Neural cell (in vitro differentiated cells): ENCODE results near the gene MCC. TPM values are rescaled to one million over a fixed set of nuclear protein-coding genes. Genes with fewer than 3 reads are reported as not detected.

Experiments
- H2AFZ ChIP-seq: fragments of 200-600, 300-800 bp; sonication (generic), shearing (Covaris generic); 2 replicates; pipeline ENCODE4 v1.6.0; 2014; ENCODE audit warnings: low read depth, mild to moderate bottlenecking, antibody characterized with exemption, low read length, moderate library complexity
- H3F3A ChIP-seq: fragments of 200-600 bp; shearing (Covaris generic); 2 replicates; pipeline ENCODE4 v1.6.1; 2016; ENCODE audit warnings: mild to moderate bottlenecking, moderate library complexity, mixed read lengths, antibody characterized with exemption, low read length; ENCODE audit not compliant: insufficient read depth, poor library complexity, severe bottlenecking
- H3K27ac ChIP-seq: fragments of 200-600, 300-800 bp; sonication (generic), shearing (Covaris generic); 2 replicates; pipeline ENCODE4 v1.5.1; 2014; ENCODE audit warnings: mild to moderate bottlenecking, low read length, moderate library complexity
- H3K27me3 ChIP-seq: fragments of 300-800, 200-600 bp; sonication (generic), shearing (Covaris generic); 2 replicates; pipeline ENCODE4 v1.6.0; 2014; ENCODE audit warnings: mild to moderate bottlenecking, low read depth, low read length, moderate library complexity; ENCODE audit not compliant: insufficient read depth
- H3K36me3 ChIP-seq: fragments of 300-800, 200-600 bp; sonication (generic), shearing (Covaris generic); 2 replicates; pipeline ENCODE4 v1.5.1; 2014; ENCODE audit warnings: mild to moderate bottlenecking, antibody characterized with exemption, low read length, moderate library complexity; ENCODE audit not compliant: insufficient read depth
- H3K4me2 ChIP-seq: fragments of 300-800, 200-600 bp; sonication (generic), shearing (Covaris generic); 2 replicates; pipeline ENCODE4 v1.6.0; 2014; ENCODE audit warnings: mild to moderate bottlenecking, low read length
- H3K4me3 ChIP-seq: fragments of 300-800, 200-600 bp; sonication (generic), shearing (Covaris generic); 2 replicates; pipeline ENCODE4 v1.5.1; 2014; ENCODE audit warnings: mild to moderate bottlenecking, low read length, moderate library complexity
- H3K79me2 ChIP-seq: fragments of 200-600 bp; shearing (Covaris generic); replicated peaks from 2 replicates; pipeline ENCODE4 v1.6.0; 2014; ENCODE audit warnings: mild to moderate bottlenecking, low read length, moderate library complexity; ENCODE audit not compliant: insufficient read depth
- H3K9ac ChIP-seq: fragments of 300-800, 200-600 bp; sonication (generic), shearing (Covaris generic); 2 replicates; pipeline ENCODE4 v1.6.1; 2016; ENCODE audit warnings: mild to moderate bottlenecking, low read length, mixed read lengths
- H3K9me2 ChIP-seq: fragments of 200-600 bp; shearing (Covaris generic); 2 replicates; pipeline ENCODE4 v1.6.1; 2016; ENCODE audit warnings: mild to moderate bottlenecking, low read length, mixed read lengths; ENCODE audit not compliant: insufficient read depth
- H3K9me3 ChIP-seq: fragments of 200-600, 300-800 bp; sonication (generic), shearing (Covaris generic); 2 replicates; pipeline ENCODE4 v1.6.1; 2016; ENCODE audit warnings: mild to moderate bottlenecking, mixed run types, low read length, moderate library complexity, mixed read lengths
- H4K20me1 ChIP-seq: fragments of 200-600 bp; shearing (Covaris generic); 2 replicates; pipeline ENCODE4 v1.6.1; 2016; ENCODE audit warnings: mild to moderate bottlenecking, mixed run types; ENCODE audit not compliant: insufficient read depth
- EP300 ChIP-seq: fragments of 450-650 bp; conservative IDR thresholded peaks from 2 replicates; pipeline ENCODE4 v1.6.1; 2014; ENCODE audit warnings: antibody characterized with exemption, mild to moderate bottlenecking, moderate library complexity; ENCODE audit not compliant: poor library complexity, severe bottlenecking
- EZH2 ChIP-seq: fragments of 200-600, 300-800 bp; shearing (Covaris generic), sonication (generic); IDR thresholded peaks from 2 replicates; pipeline ENCODE4 v1.6.1; 2014; ENCODE audit warnings: antibody characterized with exemption, low read length, borderline replicate concordance, mild to moderate bottlenecking; ENCODE audit not compliant: insufficient read depth, poor library complexity, severe bottlenecking
- MXI1 ChIP-seq: fragments of 450-650 bp; conservative IDR thresholded peaks from 2 replicates; pipeline ENCODE4 v1.6.1; 2014; ENCODE audit warnings: antibody characterized with exemption, mild to moderate bottlenecking; ENCODE audit not compliant: poor library complexity, severe bottlenecking
- POLR2AphosphoS5 ChIP-seq: IDR thresholded peaks from 2 replicates; pipeline ENCODE4 v1.6.1; 2012
- RAD21 ChIP-seq: fragments of 450-650 bp; conservative IDR thresholded peaks from 2 replicates; pipeline ENCODE4 v1.6.1; 2014; ENCODE audit warnings: antibody characterized with exemption, mild to moderate bottlenecking, moderate library complexity
- SMC3 ChIP-seq: fragments of 450-650 bp; conservative IDR thresholded peaks from 2 replicates; pipeline ENCODE4 v1.6.1; 2014; ENCODE audit warnings: antibody characterized with exemption, mild to moderate bottlenecking, moderate library complexity; ENCODE audit not compliant: poor library complexity
- TAF1 ChIP-seq: IDR thresholded peaks from 2 replicates; pipeline ENCODE4 v1.6.1; 2012; ENCODE audit warnings: low read depth
- polyA plus RNA-seq: library from polyadenylated mRNA; depleted of rRNA; stranded (reverse); fragments of >200 nt; gene quantifications from 2 replicates; pipeline ENCODE4 v1.2.3, GENCODE V29; 2014
- TF ChIP-seq, protein P1 (sequence below): IDR thresholded peaks from 2 replicates; pipeline ENCODE4 v1.6.1; 2012; ENCODE audit warnings: borderline replicate concordance
- TF ChIP-seq, protein P2 (sequence below): fragments of 450-650 bp; IDR thresholded peaks from 2 replicates; pipeline ENCODE4 v1.5.1; 2014; ENCODE audit warnings: antibody characterized with exemption, mild to moderate bottlenecking, moderate library complexity; ENCODE audit not compliant: poor library complexity, severe bottlenecking

The MCC gene
- polyA plus RNA-seq, 1 donor from 2014 or later: 2.2 TPM

- no peaks in the 10 kb centered on the region for H3K9me2 ChIP-seq
- H3K4me2 ChIP-seq: no peak overlapping the region
- no peaks in the 10 kb centered on the region for H3K79me2 ChIP-seq
- H3K9me3 ChIP-seq: no peaks in the 10 kb centered on the region
- TF ChIP-seq EP300 (no peak), SMC3 (no peak), EZH2 (no peak), POLR2AphosphoS5 (no peak), RAD21 (no peak), TAF1 (no peak), MXI1 (no peak)
- TF ChIP-seq, protein P1, sequence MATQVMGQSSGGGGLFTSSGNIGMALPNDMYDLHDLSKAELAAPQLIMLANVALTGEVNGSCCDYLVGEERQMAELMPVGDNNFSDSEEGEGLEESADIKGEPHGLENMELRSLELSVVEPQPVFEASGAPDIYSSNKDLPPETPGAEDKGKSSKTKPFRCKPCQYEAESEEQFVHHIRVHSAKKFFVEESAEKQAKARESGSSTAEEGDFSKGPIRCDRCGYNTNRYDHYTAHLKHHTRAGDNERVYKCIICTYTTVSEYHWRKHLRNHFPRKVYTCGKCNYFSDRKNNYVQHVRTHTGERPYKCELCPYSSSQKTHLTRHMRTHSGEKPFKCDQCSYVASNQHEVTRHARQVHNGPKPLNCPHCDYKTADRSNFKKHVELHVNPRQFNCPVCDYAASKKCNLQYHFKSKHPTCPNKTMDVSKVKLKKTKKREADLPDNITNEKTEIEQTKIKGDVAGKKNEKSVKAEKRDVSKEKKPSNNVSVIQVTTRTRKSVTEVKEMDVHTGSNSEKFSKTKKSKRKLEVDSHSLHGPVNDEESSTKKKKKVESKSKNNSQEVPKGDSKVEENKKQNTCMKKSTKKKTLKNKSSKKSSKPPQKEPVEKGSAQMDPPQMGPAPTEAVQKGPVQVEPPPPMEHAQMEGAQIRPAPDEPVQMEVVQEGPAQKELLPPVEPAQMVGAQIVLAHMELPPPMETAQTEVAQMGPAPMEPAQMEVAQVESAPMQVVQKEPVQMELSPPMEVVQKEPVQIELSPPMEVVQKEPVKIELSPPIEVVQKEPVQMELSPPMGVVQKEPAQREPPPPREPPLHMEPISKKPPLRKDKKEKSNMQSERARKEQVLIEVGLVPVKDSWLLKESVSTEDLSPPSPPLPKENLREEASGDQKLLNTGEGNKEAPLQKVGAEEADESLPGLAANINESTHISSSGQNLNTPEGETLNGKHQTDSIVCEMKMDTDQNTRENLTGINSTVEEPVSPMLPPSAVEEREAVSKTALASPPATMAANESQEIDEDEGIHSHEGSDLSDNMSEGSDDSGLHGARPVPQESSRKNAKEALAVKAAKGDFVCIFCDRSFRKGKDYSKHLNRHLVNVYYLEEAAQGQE: no peak
- no peaks in the 10 kb centered on the region for H3K27me3 ChIP-seq
- H3F3A ChIP-seq: no peaks in the 10 kb centered on the region
- H2AFZ ChIP-seq: no peak overlapping the region
- H3K4me3 ChIP-seq: no peak overlapping the region
- H3K36me3 ChIP-seq: no peaks in the 10 kb centered on the region
- H4K20me1 ChIP-seq: no peaks in the 10 kb centered on the region
- no peak overlapping the region for H3K27ac ChIP-seq
- H3K9ac ChIP-seq: no peak overlapping the region
These were observed 106.5 kb downstream of the MCC start for GRCh38 chr5:113381791-113382190.

GRCh38 chr5:113380807-113381326 lies 107.4 kb downstream of the MCC start:
- no peak overlapping the region for H3K4me2 ChIP-seq
- no peak overlapping the region for H3K27ac ChIP-seq
- H3K9me2 ChIP-seq: no peaks in the 10 kb centered on the region
- H3K9ac ChIP-seq: no peak overlapping the region
- H2AFZ ChIP-seq: no peak overlapping the region
- no peaks in the 10 kb centered on the region for H3K36me3 ChIP-seq
- no peaks in the 10 kb centered on the region for H3K79me2 ChIP-seq
- H3F3A ChIP-seq: no peaks in the 10 kb centered on the region
- no peaks in the 10 kb centered on the region for H4K20me1 ChIP-seq
- H3K9me3 ChIP-seq: no peaks in the 10 kb centered on the region
- TF ChIP-seq EZH2: no peak
- TF ChIP-seq, protein P1: no peak
- TF ChIP-seq MXI1: no peak
- TF ChIP-seq, protein P2, sequence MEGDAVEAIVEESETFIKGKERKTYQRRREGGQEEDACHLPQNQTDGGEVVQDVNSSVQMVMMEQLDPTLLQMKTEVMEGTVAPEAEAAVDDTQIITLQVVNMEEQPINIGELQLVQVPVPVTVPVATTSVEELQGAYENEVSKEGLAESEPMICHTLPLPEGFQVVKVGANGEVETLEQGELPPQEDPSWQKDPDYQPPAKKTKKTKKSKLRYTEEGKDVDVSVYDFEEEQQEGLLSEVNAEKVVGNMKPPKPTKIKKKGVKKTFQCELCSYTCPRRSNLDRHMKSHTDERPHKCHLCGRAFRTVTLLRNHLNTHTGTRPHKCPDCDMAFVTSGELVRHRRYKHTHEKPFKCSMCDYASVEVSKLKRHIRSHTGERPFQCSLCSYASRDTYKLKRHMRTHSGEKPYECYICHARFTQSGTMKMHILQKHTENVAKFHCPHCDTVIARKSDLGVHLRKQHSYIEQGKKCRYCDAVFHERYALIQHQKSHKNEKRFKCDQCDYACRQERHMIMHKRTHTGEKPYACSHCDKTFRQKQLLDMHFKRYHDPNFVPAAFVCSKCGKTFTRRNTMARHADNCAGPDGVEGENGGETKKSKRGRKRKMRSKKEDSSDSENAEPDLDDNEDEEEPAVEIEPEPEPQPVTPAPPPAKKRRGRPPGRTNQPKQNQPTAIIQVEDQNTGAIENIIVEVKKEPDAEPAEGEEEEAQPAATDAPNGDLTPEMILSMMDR: no peak
- TF ChIP-seq EP300: no peak
- TF ChIP-seq RAD21: no peak
- TF ChIP-seq POLR2AphosphoS5: no peak
- no peak for TF ChIP-seq SMC3
- TF ChIP-seq TAF1: no peak
- H3K27me3 ChIP-seq: no peaks in the 10 kb centered on the region
- no peak overlapping the region for H3K4me3 ChIP-seq
